ENCODE data around the gene FXYD2. TPM values are rescaled to one million over a fixed set of nuclear protein-coding genes. Genes with fewer than 3 reads are reported as not detected.
"Not testable (repeated sequence)": the region's sequence is repeated elsewhere in the genome, so short reads cannot be mapped to it uniquely, and the experiment has no call there.

The FXYD2 gene
- total RNA-seq, 2 experiments from 2014 or later, result 1.7 to 2.1 TPM

DNA sequence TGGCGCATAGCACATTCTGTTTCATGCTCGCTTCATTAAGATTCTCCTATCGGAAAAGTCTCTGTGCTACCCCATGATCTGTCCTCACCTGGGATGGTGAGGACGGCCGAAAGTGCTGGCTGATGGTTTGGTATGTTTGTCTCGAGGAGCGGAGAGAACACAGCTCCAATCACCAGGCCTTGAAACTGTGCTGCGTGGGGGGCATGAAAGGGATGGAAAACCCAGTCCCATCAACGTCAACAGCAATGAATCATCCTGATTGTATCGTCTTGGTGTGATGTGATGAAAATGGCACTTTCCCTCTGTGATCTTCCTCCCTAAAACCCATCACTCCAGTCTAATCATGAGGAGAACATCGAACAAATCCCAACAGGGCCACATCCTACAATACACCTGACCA, 43.5 kb upstream of the FXYD2 start:
- no peaks in the 10 kb centered on the region for H3K36me3 ChIP-seq (ENCODE audit: insufficient read depth, low read length)
- Mint-ChIP-seq H3K36me3 (ENCODE audit: low read depth) (no peaks in the 10 kb centered on the region), H3K9me3 (no peaks in the 10 kb centered on the region), H3K27ac (no peak overlapping the region), H3K4me1 (ENCODE audit: low read depth) (peaks cover 4% of the 10 kb centered on the region), H3K27me3 (peaks cover 18% of the 10 kb centered on the region), H3K4me3 (no peak overlapping the region)
- ATAC-seq (ENCODE audit: poor library complexity) (no peak), DNase-seq (no peak)
- ChIA-PET CTCF (no interaction called here), POLR2A (no interaction called here)
- H3K4me1 ChIP-seq (ENCODE audit: insufficient read depth, low read length), result peaks cover 4% of the 10 kb centered on the region
- H3K4me3 ChIP-seq (ENCODE audit: low read length), result no peak overlapping the region
- TF ChIP-seq, protein P1, sequence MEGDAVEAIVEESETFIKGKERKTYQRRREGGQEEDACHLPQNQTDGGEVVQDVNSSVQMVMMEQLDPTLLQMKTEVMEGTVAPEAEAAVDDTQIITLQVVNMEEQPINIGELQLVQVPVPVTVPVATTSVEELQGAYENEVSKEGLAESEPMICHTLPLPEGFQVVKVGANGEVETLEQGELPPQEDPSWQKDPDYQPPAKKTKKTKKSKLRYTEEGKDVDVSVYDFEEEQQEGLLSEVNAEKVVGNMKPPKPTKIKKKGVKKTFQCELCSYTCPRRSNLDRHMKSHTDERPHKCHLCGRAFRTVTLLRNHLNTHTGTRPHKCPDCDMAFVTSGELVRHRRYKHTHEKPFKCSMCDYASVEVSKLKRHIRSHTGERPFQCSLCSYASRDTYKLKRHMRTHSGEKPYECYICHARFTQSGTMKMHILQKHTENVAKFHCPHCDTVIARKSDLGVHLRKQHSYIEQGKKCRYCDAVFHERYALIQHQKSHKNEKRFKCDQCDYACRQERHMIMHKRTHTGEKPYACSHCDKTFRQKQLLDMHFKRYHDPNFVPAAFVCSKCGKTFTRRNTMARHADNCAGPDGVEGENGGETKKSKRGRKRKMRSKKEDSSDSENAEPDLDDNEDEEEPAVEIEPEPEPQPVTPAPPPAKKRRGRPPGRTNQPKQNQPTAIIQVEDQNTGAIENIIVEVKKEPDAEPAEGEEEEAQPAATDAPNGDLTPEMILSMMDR (IDR thresholded peaks at IDR 0.05), result no peak
- H3K27me3 ChIP-seq (ENCODE audit: control insufficient read depth in 1 of 2, insufficient read depth in 2 of 2, low read length in 2 of 2), result peaks cover 0 to 1% of the 10 kb centered on the region in 2 experiments
- H3K9me3 ChIP-seq (ENCODE audit: control insufficient read depth in 1 of 2, insufficient read depth in 1 of 2, low read length in 2 of 2), result no peaks in the 10 kb centered on the region
- intact Hi-C loops (cut with DNase I, micrococcal nuclease), result no loop called here
- H3K27ac ChIP-seq (ENCODE audit: low read depth in 1 of 2, low read length in 2 of 2), result no peak overlapping the region

GRCh38 chr11:117866526-117866925, 42.0 kb upstream of the FXYD2 start:
- Mint-ChIP-seq H3K36me3 (ENCODE audit: low read depth) (no peaks in the 10 kb centered on the region), H3K4me1 (ENCODE audit: low read depth) (no peaks in the 10 kb centered on the region), H3K27me3 (peaks cover 4% of the 10 kb centered on the region), H3K27ac (no peak overlapping the region), H3K4me3 (no peak overlapping the region), H3K9me3 (no peaks in the 10 kb centered on the region)
- Histone ChIP-seq H3K9me3 (ENCODE audit: control insufficient read depth in 1 of 2, insufficient read depth in 1 of 2, low read length in 2 of 2) (no peaks in the 10 kb centered on the region), H3K27ac (ENCODE audit: low read depth in 1 of 2, low read length in 2 of 2) (no peak overlapping the region), H3K27me3 (ENCODE audit: control insufficient read depth in 1 of 2, insufficient read depth in 2 of 2, low read length in 2 of 2) (no peaks in the 10 kb centered on the region), H3K4me1 (ENCODE audit: insufficient read depth, low read length) (peaks cover 4% of the 10 kb centered on the region), H3K4me3 (ENCODE audit: low read length) (no peak overlapping the region), H3K36me3 (ENCODE audit: insufficient read depth, low read length) (no peaks in the 10 kb centered on the region)
- CTCF ChIA-PET, result interaction anchor here (1.2 kb wide), 1 partner anchor 59 kb away, joined by 3 read pairs; no protein-coding TSS in a partner anchor
- intact Hi-C loops (cut with DNase I, micrococcal nuclease), result no loop called here
- no peak for DNase-seq
- ATAC-seq (ENCODE audit: poor library complexity), result no peak
- TF ChIP-seq, protein P1 (IDR thresholded peaks at IDR 0.05), result no peak
- POLR2A ChIA-PET, result no interaction called here

GRCh38 chr11:117865546-117865945, 41.0 kb upstream of the FXYD2 start:
- H3K36me3 Mint-ChIP-seq (ENCODE audit: low read depth); H3K4me1 Mint-ChIP-seq (ENCODE audit: low read depth); H3K27ac Mint-ChIP-seq; H3K9me3 ChIP-seq (ENCODE audit: control insufficient read depth in 1 of 2, insufficient read depth in 1 of 2, low read length in 2 of 2); H3K27me3 ChIP-seq (ENCODE audit: control insufficient read depth in 1 of 2, insufficient read depth in 2 of 2, low read length in 2 of 2); DNase-seq; H3K9me3 Mint-ChIP-seq; POLR2A ChIA-PET; ATAC-seq (ENCODE audit: poor library complexity); H3K27me3 Mint-ChIP-seq; H3K27ac ChIP-seq (ENCODE audit: low read depth in 1 of 2, low read length in 2 of 2); H3K4me1 ChIP-seq (ENCODE audit: insufficient read depth, low read length); H3K36me3 ChIP-seq (ENCODE audit: insufficient read depth, low read length); intact Hi-C loops (cut with DNase I, micrococcal nuclease); H3K4me3 Mint-ChIP-seq; H3K4me3 ChIP-seq (ENCODE audit: low read length): not testable (repeated sequence)
- CTCF ChIA-PET, result interaction anchor here (1.1 kb wide), 1 partner anchor 81 kb away, joined by 3 read pairs; no protein-coding TSS in a partner anchor

DNA sequence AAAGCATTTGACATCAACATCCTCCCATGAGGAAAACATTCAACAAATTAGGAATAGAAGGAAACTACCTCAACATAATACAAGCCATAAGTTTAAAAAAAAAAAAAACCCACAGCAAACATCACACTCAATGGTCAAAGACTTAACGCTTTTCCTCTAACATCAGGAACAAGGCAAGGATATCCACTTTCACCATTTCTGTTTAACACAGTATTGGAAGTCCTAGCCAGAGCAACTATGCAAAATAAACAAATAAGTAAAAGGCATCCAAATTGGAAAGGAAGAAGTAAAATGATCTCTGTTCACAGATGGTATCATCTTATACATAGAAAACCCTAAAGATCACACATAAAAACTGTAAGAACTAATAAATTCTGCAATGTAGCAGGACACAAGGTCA, 38.8 kb upstream of the FXYD2 start:
- DNase-seq (no peak), ATAC-seq (ENCODE audit: poor library complexity) (no peak)
- intact Hi-C loops (cut with DNase I, micrococcal nuclease), result no loop called here
- no peaks in the 10 kb centered on the region for H3K36me3 ChIP-seq (ENCODE audit: insufficient read depth, low read length)
- Mint-ChIP-seq H3K27me3 (peaks cover 4% of the 10 kb centered on the region), H3K36me3 (ENCODE audit: low read depth) (no peaks in the 10 kb centered on the region), H3K4me1 (ENCODE audit: low read depth) (no peaks in the 10 kb centered on the region), H3K9me3 (no peaks in the 10 kb centered on the region), H3K27ac (no peak overlapping the region), H3K4me3 (no peak overlapping the region)
- H3K4me1 ChIP-seq (ENCODE audit: insufficient read depth, low read length), result peaks cover 7% of the 10 kb centered on the region
- no peaks in the 10 kb centered on the region for H3K9me3 ChIP-seq (ENCODE audit: control insufficient read depth in 1 of 2, insufficient read depth in 1 of 2, low read length in 2 of 2)
- no peak overlapping the region for H3K27ac ChIP-seq (ENCODE audit: low read depth in 1 of 2, low read length in 2 of 2)
- CTCF ChIA-PET, result no interaction called here
- no peaks in the 10 kb centered on the region for H3K27me3 ChIP-seq (ENCODE audit: control insufficient read depth in 1 of 2, insufficient read depth in 2 of 2, low read length in 2 of 2)
- H3K4me3 ChIP-seq (ENCODE audit: low read length), result no peak overlapping the region
- TF ChIP-seq, protein P1 (IDR thresholded peaks at IDR 0.05), result no peak
- POLR2A ChIA-PET, result no interaction called here
